Heart left ventricle (tissue), 13 donors: Measurements from ENCODE around the gene SYCN.

Experiments used
- POLR2A ChIP-seq, 2 donors: fragments of 450-650 bp; IDR thresholded peaks; one replicate each; pipeline ENCODE4 v1.6.1; 2017; ENCODE audit warnings: antibody characterized with exemption in 2 of 2, mild to moderate bottlenecking in 2 of 2, moderate library complexity in 2 of 2
- TF ChIP-seq, protein P1 (sequence below), 12 donors: fragments of 200-600 bp; sonication (generic) in 4 of 12; IDR thresholded peaks; one replicate each; pipeline versions ENCODE4 v1.5.0 to v1.8.0; 2018 to 2022; ENCODE audit warnings: antibody characterized with exemption in 12 of 12, mild to moderate bottlenecking in 5 of 12
- donor health status: ischemic (EF 13 %, LVEDD 7.1; RV severe dilation, severe dysfunction).
- donor health status: DM: no; HTN: yes; CAD: no.
- donor health status: DM: no; HTN: no; CAD: no.
- donor health status: ischemic (EF 25% LVEDD 6.9; RV normal size, moderate dysfunction).
- donor health status: ischemic (EF 25% LVEDD 5.7; RV mildly dilated, moderate dysfunction).
- donor health status: ischemic (EF 35%, LVEDD 5.7; RV mildly dilated, moderate dysfunction).
- donor health status: nonischemic (EF 11% LVEDD 7.7; RV severe dilation, severe dysfunction).
- donor health status: DM: yes; HTN: yes; CAD: no.
- donor health status: PGD.
- donor health status: ischemic (EF 29% LVEDD 5.4; RV normal size, mild dysfunction).
- donor health status: nonischemic (EF 23%, LVEDD 6.1; RV moderate dilation, normal function).

- TF ChIP-seq, protein P1, sequence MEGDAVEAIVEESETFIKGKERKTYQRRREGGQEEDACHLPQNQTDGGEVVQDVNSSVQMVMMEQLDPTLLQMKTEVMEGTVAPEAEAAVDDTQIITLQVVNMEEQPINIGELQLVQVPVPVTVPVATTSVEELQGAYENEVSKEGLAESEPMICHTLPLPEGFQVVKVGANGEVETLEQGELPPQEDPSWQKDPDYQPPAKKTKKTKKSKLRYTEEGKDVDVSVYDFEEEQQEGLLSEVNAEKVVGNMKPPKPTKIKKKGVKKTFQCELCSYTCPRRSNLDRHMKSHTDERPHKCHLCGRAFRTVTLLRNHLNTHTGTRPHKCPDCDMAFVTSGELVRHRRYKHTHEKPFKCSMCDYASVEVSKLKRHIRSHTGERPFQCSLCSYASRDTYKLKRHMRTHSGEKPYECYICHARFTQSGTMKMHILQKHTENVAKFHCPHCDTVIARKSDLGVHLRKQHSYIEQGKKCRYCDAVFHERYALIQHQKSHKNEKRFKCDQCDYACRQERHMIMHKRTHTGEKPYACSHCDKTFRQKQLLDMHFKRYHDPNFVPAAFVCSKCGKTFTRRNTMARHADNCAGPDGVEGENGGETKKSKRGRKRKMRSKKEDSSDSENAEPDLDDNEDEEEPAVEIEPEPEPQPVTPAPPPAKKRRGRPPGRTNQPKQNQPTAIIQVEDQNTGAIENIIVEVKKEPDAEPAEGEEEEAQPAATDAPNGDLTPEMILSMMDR (IDR thresholded peaks at IDR 0.05) = no peak
- no peak for TF ChIP-seq POLR2A (IDR thresholded peaks at IDR 0.05)
Observed at GRCh38 chr19:39165857-39166256, 38.2 kb downstream of the SYCN start.
